Left lung (tissue), 10 donors: ENCODE measurements around the gene L3HYPDH. TPM values are rescaled to one million over a fixed set of nuclear protein-coding genes. Genes with fewer than 3 reads are reported as not detected.

Source experiments
- ATAC-seq: fragments of 200-7000 bp; cut with Tn5 transposase; one replicate; pipeline ENCODE4 v1.9.1; 2020; ENCODE audit warnings: moderate library complexity
- DNase-seq, 4 donors: peaks; one replicate each; pipeline ENCODE4 v3.0.0-alpha.2; 2013 to 2020
- H3K27ac ChIP-seq, 2 donors: fragments of 200-600 bp; sonication (generic) in 1 of 2; one replicate each; pipeline versions ENCODE4 v1.5.0 to v1.8.0; 2020 to 2021
- H3K27me3 ChIP-seq, 2 donors: fragments of 200-600 bp; sonication (generic) in 1 of 2; one replicate each; pipeline versions ENCODE4 v1.5.0 to v1.8.0; 2020 to 2021
- H3K36me3 ChIP-seq, 2 donors: fragments of 200-600 bp; sonication (generic) in 1 of 2; one replicate each; pipeline versions ENCODE4 v1.5.0 to v1.8.0; 2020 to 2021
- H3K4me1 ChIP-seq, 2 donors: fragments of 200-600 bp; one replicate each; pipeline ENCODE4 v1.8.0; 2021
- H3K4me3 ChIP-seq, 2 donors: fragments of 200-600 bp; sonication (generic) in 1 of 2; one replicate each; pipeline versions ENCODE4 v1.5.0 to v1.8.0; 2020 to 2021; ENCODE audit warnings: mild to moderate bottlenecking in 1 of 2
- H3K9me3 ChIP-seq, 2 donors: fragments of 200-600 bp; sonication (generic) in 1 of 2; one replicate each; pipeline versions ENCODE4 v1.5.0 to v1.8.0; 2020 to 2021
- intact Hi-C, 2 donors: fragments of 100-400 bp; cut with DNase I; formaldehyde crosslinking; loops; one replicate each; pipeline versions ENCODE4 v1.11.2 to v1.14.2; 2022
- polyA plus RNA-seq, 6 donors: library from polyadenylated mRNA; unstranded; fragments of 120-200 nt; gene quantifications; one replicate each; pipeline ENCODE4 v1.2.1, GENCODE V29; 2013; ENCODE audit not compliant: insufficient read length in 6 of 6
- total RNA-seq, 2 donors: library from RNA; stranded (reverse); fragmentation: NEBNext Ultra II Directional; extraction: Animal tissue kit (Norgen Biotek cat#: 25700); gene quantifications; one replicate each; pipeline ENCODE4 v1.2.1, GENCODE V29; 2021
- TF ChIP-seq, protein P1 (sequence below), 2 donors: fragments of 200-600 bp; sonication (generic) in 1 of 2; IDR thresholded peaks; one replicate each; pipeline versions ENCODE4 v1.5.0 to v1.8.0; 2021; ENCODE audit warnings: antibody characterized with exemption in 2 of 2
- donor health status: DM: no; HTN: yes; CAD: no.
- donor health status: DM: no; HTN: no; CAD: no.

The L3HYPDH gene
- total and polyA plus RNA-seq, 8 donors = 15.8 to 54.9 (median 45.9) TPM

DNA sequence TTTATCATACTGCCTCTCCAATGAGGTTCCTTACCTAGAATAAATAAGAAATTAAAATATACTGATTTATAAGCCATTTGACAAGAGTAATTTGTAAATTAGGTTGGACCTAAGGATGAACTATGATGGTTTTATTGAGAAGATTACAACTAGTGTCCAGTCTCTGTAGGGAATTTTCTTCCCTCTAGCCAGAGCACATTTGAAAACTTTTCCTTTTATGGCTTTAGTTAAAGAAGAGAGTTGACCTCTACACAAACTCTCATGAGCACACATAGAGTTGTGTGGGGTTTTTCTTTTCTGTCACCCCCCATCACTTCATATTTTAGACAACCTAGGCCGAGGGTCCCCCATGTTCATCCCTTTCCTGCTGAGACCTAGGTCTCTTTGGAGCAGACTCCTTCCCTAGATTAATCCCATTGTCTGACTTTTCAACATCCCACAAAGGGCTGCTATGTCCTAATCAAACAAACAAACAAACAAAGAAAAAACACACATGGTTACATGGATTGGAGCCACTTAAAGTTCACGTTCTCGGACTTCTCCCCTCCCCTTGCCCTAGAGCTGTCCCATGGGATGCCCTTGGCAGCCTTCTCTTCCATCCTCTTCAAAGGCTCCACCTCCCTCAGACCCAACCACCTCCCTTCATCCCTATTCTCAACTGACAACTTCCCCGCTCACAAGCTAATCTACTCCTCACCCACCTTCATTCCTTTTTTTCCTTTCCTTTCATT is 59.7 kb downstream of the L3HYPDH start:
- DNase-seq (no peak), ATAC-seq (no peak)
- Histone ChIP-seq H3K9me3 (no peaks in the 10 kb centered on the region), H3K27ac (no peak overlapping the region), H3K27me3 (no peaks in the 10 kb centered on the region), H3K36me3 (no peaks in the 10 kb centered on the region), H3K4me3 (no peak overlapping the region), H3K4me1 (peaks cover 0 to 12% of the 10 kb centered on the region in 2 donors)
- TF ChIP-seq, protein P1, sequence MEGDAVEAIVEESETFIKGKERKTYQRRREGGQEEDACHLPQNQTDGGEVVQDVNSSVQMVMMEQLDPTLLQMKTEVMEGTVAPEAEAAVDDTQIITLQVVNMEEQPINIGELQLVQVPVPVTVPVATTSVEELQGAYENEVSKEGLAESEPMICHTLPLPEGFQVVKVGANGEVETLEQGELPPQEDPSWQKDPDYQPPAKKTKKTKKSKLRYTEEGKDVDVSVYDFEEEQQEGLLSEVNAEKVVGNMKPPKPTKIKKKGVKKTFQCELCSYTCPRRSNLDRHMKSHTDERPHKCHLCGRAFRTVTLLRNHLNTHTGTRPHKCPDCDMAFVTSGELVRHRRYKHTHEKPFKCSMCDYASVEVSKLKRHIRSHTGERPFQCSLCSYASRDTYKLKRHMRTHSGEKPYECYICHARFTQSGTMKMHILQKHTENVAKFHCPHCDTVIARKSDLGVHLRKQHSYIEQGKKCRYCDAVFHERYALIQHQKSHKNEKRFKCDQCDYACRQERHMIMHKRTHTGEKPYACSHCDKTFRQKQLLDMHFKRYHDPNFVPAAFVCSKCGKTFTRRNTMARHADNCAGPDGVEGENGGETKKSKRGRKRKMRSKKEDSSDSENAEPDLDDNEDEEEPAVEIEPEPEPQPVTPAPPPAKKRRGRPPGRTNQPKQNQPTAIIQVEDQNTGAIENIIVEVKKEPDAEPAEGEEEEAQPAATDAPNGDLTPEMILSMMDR (IDR thresholded peaks at IDR 0.05) = no peak
- intact Hi-C loops = no loop called here

Other genes with a start within 250 kb of the L3HYPDH start
- 1 to 10 TPM; 1.7 to 2.6 TPM for gene GPR135, start 19.0 kb downstream of the L3HYPDH start, total RNA-seq
- 1 to 10 TPM; 5.6 to 6.9 (median 5.9) TPM for gene GPR135, start 19.0 kb downstream of the L3HYPDH start, polyA plus RNA-seq
- 10 to 100 TPM; 41.6 to 53.3 TPM for gene JKAMP, start 109 bp upstream of the L3HYPDH start, total RNA-seq
- gene JKAMP, start 109 bp upstream of the L3HYPDH start, polyA plus RNA-seq = 10 to 100 TPM; 75.5 to 90.1 (median 83.0) TPM
- not detected for gene CCDC175, start 92.4 kb upstream of the L3HYPDH start, total RNA-seq
- gene CCDC175, start 92.4 kb upstream of the L3HYPDH start, polyA plus RNA-seq = under 1 TPM in 5 of 6 donors, not detected in 1; 0.30 to 0.66 (median 0.41) TPM